NB4 (cell line): ENCODE results near the gene FAM3D.

Source experiments
- MYC ChIP-seq: IDR thresholded peaks from 2 replicates; pipeline ENCODE4 v1.6.1; 2011; ENCODE audit warnings: low read depth, low read length
- POLR2A ChIP-seq: IDR thresholded peaks from 2 replicates; pipeline ENCODE4 v1.6.1; 2011; ENCODE audit warnings: mild to moderate bottlenecking; ENCODE audit not compliant: insufficient read length; ENCODE audit errors: extremely low read depth
- TF ChIP-seq, protein P1 (sequence below): IDR thresholded peaks from one replicate; pipeline ENCODE4 v1.5.1; 2012; ENCODE audit warnings: low read depth, low read length
- TF ChIP-seq, protein P2 (sequence below): IDR thresholded peaks from 2 replicates; pipeline ENCODE4 v1.6.1; 2011; ENCODE audit warnings: low read depth, low read length

DNA sequence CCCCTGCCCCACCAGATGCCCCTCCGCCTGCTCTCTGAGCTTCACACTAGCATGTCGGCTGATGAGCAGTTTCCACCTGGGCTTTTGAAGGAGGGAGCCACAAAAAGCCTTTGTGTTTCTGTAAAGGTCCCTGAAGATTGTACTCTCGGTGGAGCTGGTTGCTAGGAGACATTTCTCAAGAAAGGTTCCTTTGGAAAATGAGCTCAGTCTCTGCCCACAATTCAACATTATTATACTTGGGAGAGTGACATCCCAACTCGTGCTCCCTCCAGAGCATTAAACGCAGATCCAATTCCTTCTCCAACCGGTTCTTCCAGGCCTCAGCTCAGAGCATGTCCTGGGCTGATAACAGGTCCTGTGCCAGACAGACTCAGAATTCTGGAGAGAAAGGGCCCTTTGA is 62.5 kb downstream of the FAM3D start:
- no peak for TF ChIP-seq POLR2A
- TF ChIP-seq, protein P1, sequence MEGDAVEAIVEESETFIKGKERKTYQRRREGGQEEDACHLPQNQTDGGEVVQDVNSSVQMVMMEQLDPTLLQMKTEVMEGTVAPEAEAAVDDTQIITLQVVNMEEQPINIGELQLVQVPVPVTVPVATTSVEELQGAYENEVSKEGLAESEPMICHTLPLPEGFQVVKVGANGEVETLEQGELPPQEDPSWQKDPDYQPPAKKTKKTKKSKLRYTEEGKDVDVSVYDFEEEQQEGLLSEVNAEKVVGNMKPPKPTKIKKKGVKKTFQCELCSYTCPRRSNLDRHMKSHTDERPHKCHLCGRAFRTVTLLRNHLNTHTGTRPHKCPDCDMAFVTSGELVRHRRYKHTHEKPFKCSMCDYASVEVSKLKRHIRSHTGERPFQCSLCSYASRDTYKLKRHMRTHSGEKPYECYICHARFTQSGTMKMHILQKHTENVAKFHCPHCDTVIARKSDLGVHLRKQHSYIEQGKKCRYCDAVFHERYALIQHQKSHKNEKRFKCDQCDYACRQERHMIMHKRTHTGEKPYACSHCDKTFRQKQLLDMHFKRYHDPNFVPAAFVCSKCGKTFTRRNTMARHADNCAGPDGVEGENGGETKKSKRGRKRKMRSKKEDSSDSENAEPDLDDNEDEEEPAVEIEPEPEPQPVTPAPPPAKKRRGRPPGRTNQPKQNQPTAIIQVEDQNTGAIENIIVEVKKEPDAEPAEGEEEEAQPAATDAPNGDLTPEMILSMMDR = no peak
- TF ChIP-seq, protein P2, sequence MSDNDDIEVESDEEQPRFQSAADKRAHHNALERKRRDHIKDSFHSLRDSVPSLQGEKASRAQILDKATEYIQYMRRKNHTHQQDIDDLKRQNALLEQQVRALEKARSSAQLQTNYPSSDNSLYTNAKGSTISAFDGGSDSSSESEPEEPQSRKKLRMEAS = no peak
- TF ChIP-seq MYC = no peak
